NCI-H1048 (cell line): ENCODE data around the gene SLC18A3.

ENCODE experiments used
- DNase-seq: peaks from one replicate; lab custom pipeline; 2025; lab: John Stamatoyannopoulos, UW

Gene SLC18A3

GRCh38 chr10:49611816-49612512, 1.9 kb downstream of the SLC18A3 start:
- no peak for DNase-seq

- no peak for DNase-seq
These were observed 2.5 kb downstream of the SLC18A3 start for GRCh38 chr10:49612513-49613164.

GRCh38 chr10:49613165-49613881, 3.2 kb downstream of the SLC18A3 start:
- DNase-seq = no peak

- no peak for DNase-seq
These were observed 3.8 kb downstream of the SLC18A3 start, which contains the start of gene CHAT for GRCh38 chr10:49613882-49614241. TSS of gene CHAT (plus strand) at chr10:49614037. CDS start at chr10:49614190, 153 bp downstream.

DNA sequence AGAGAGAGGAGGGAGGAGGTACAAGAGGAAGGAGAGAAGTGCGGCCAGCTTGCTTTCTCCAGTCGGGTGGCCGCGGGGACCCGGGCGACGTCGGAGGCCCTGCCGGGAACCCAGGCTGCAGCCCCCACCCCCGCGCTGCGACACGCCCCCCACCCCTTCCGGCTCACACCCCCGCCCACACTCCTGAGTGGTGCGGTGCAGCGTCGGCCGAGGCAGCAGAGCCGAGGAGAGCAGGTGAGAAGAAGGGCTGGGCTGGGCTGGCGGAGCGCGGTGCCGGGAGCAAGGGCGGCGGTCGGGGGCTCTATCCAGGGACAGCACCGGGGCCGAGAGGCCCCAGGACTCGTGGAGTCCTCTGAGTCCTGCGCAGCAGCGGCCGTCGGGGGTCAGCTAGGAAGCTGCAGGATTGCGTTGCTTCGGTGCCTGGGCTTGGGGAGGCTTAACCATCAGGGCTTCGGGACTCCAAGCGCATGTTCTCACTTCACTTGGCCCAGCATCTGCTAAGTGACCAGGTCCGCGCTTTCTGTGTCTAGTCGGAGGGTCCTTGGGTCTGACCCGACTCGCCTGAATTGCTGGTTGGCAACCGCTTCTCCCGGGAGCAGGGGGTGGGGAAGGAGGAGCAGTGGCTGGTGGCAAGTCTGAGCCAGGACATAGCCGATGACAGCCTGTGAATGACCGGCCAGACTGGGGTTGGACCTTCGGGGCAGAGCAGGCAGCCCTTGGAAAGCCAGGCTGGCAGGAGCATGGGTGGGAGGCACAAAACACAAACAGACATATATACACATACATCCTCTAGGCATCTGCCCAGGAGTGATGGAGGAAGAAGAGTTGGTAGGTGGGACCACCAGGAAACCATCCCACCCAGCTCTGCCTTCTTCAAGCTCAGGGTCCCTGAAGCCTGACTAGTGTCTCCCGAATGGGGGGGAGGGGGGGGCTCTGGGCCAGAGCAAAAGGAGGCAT, 4.4 kb downstream of the SLC18A3 start:
- DNase-seq = no peak

DNA sequence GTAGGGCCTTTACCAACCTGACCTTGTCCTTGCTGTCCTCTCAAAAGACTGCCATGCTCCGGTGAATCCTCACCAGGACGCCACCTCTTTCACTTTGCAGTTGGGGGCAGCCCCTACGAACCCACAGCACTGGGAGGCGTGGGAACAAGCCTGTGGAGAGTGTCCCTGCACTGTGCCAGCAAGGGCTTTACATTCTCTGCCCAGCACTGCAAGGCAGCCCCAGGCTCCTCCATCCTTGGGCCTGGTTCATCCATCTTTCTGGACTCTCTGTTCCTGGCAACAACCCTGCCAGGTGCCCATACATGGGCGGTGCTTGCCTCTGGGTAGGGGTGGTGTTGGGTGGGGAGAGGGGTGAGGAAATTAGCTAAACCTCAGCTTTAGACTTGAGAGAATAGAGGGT, 5.1 kb downstream of the SLC18A3 start:
- DNase-seq = no peak

GRCh38 chr10:49615721-49616120, 5.6 kb downstream of the SLC18A3 start:
- no peak for DNase-seq

DNA sequence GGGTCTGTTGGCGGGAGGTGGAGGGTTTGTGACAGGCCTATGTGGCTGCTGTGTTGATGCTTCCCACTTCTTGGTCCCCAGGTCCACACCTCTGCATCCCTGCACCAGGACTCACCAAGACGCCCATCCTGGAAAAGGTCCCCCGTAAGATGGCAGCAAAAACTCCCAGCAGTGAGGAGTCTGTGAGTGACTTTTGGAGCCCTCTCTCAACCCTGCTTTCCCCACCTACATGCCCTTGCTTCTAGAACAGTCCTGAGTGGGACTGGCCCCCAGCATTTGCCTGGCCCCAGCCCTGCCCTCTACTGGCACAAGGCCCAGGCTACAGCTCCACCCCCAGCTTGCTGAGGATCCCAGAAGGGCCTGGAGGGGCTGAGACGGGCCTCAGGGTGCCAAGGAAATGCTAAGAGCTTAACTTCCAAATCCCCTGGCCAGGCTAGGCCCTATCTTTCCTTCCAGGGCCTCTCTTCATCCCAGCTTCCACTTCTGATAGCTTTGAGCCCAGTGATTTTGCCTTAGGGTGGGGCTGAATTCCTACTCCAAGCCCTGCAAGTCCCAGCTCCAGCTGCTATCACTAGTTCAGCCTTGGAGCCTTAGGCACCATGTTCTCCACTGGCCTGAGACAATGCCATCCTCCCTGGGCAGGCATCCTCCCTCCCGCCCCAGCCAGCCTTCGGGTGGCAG, 6.5 kb downstream of the SLC18A3 start:
- no peak for DNase-seq

DNA sequence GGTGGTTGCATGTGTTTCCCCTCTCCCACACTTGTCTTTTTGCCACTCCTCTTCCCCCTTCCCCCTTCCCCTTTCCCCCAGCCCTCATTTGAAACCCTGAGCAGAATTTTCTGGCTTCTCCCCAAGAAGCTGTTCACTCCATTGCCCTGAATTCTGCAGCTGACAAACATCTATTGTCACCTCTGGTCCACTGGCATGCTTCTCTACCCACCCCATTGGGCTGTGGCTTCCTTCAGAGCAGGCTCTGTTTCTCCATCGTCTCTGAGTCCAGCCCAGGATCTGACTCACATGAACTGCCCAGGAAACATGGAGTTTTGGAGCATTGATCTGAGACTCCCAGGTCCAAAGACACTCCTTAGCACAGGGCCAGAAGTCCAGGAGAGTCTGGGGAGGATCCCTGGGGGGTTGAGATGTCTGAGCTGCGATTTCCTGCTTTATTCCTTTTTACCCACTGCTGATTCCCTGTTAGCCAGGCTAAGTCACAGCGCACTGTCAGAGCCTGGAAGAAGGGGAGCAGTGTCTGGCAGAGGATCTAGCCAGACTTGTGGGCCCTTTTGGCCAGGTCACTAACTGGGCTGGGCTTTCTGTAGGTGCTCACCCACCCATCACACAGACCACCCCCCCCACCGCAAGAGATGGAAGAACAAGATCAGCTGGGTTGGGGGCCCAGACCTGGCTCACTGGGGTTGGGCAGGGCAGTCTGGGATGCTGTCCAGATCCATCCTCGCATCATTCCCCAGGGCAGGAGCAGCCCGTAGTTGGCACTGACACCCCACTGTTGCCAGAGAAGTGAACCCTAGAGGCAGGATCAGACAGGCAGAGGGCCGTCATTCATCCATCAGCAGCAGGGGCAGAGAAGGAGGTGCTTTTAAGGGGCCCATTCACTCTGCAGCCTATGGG, 7.3 kb downstream of the SLC18A3 start:
- DNase-seq = no peak

DNA sequence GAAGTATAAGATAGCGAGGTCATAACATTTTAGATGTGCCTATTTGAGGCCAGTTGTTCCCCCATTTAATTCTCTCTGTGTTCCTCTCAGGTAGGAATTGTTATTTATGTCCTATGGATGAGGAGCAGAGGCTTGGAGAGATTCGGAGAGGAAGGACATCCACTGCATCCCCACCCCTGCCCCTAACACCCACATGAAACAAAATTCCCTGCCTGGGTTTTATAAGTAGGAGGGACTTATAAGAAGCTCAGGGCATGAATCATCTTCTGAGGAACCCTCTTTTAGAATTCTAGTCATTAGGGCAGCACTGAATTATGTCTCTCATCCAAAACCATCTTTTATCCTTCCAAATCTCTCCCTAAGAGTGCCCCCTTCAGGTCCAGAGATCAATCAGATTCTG, 8.7 kb downstream of the SLC18A3 start:
- no peak for DNase-seq

DNA sequence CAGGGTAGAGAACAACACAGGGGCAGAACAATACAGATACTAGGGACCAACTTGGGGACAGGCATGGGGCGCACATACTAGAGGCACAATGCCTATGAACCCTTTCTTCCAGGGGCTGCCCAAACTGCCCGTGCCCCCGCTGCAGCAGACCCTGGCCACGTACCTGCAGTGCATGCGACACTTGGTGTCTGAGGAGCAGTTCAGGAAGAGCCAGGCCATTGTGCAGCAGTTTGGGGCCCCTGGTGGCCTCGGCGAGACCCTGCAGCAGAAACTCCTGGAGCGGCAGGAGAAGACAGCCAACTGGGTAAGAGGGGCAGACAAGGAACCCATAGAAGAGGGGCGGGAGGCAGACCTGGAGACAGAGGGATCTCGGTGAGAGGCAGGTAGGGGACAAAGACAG, 9.5 kb downstream of the SLC18A3 start:
- no peak for DNase-seq

GRCh38 chr10:49620286-49620810, 10.2 kb downstream of the SLC18A3 start:
- DNase-seq = no peak

GRCh38 chr10:49620841-49621378, 10.8 kb downstream of the SLC18A3 start:
- DNase-seq = no peak

DNA sequence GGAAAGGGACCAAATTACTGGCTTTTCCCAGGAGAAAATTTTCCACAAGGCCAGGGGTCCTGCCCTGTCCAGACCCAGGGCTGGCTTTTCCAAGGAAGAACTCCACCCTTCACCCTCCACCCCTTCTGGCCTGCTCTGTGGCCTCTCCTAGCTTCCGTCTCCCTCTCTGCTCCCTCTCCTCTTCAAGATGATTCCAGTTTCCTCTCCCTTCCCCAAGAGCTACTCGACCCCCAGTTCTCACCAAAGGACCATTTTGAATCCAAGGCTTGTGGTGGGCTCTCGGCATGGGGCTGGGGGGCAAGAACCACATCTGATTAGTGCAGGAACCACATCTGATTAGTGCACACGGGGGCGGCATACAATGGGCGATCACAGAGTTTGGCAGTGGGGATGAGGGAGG, 11.5 kb downstream of the SLC18A3 start:
- DNase-seq = no peak

DNA sequence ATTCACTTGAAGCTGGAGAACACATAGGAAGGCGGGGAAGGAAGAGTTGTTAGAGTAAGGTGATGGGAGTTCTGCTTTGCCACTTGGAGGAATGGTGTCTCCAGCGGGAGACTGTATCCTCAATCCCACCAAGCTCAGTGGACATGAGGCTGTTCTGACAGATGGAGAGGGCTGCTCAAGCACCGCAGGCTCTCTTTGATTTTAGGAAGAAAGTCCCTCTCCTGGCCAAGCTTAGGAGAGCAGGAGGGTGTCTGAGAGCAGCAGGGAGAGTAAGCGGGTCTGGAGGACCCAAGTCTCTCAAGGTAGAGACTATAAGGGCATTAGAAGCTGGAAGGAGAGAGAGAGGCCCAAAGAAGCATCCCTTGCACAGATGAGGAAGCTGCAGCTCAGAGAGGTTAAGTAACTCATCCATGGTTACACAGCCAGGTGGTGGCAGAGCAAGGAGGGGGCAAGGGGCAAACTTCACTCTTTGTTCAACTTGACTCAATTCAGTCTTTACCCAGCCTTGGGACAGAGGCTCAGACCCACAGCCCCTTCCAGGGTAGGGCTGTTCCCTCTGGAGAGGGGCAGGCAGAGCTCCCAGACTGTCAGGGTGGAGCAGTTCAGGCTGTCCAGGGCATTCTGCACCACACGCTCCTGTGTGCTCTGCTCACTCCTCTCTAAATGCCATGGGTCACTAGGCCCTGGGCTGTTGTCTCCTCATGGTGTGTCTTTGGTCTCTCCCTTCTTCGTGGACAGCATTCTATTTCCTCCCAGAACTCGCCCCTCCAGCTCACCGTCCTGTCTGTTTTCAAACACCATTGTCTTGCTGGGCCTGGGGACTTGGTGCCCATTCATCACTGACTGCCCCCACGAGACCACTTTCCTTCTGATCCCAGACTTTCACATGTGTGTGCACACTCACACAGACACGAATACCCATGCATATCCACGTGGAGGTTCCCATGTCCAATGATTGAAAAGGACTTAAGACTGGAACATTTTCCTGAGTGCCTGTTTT, 12.6 kb downstream of the SLC18A3 start:
- DNase-seq = no peak

DNA sequence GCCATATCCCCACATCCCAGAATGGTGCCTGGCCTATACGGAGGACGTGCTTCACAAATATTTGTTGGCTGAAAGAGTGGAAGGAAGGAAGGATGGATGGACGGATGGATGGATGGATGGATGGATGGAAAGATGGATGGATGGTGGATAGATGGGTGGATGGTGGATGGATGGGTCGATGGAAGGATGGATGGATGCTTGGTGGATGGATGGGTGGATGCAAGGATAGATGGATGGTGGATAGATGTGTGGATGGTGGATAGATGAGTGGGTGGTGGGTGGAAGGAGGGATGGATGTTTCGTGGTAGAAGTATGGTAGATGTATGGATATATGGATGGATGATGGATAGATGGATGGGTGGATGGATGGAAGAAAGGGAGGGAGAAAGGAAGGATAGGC, 14.5 kb downstream of the SLC18A3 start:
- DNase-seq = no peak

DNA sequence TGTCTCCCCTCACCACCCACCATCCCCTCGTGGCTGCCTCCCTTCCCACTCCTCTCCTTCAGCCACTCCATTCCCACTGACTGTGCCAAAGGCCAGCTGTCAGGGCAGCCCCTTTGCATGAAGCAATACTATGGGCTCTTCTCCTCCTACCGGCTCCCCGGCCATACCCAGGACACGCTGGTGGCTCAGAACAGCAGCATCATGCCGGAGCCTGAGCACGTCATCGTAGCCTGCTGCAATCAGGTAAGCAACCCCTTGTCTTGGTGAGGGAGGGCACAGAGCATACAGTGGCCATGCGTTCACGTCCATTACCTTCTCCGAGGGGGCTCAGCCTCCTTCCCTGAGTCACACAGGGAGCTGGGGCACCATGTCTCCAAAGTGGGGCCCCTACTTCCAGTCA, 15.3 kb downstream of the SLC18A3 start:
- no peak for DNase-seq

DNA sequence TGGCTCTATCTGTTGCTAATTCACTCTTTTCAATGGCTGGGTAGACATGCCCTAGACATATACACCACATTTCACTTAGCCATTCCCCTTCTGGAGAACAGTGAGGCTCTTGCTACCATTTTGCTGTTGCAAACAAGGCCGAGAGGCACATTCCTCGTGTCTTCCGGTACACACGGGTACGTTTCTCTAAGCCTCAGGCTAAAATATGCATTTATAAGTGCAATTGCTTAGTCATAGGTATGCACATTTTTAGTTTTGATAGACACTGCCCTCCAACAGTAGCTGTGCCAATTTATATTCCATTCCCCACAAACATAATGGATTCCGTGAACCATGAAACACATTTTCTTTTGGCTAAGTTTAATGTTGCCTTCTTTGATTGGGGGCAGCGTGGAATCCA, 16.9 kb downstream of the SLC18A3 start:
- DNase-seq = no peak
